Suprapubic skin (tissue), 4 donors: ENCODE results near the gene DGKB.

Experiments used
- CTCF ChIP-seq, 2 donors: fragments of 200-600 bp in 1 of 2; fragments of 450-650 bp in 1 of 2; sonication (generic) in 1 of 2; IDR thresholded peaks; one replicate each; pipeline ENCODE4 v1.5.1; 2016 to 2019; ENCODE audit warnings: antibody characterized with exemption in 2 of 2, mild to moderate bottlenecking in 1 of 2, moderate library complexity in 1 of 2
- POLR2A ChIP-seq, 2 donors: fragments of 450-650 bp; IDR thresholded peaks; one replicate each; pipeline ENCODE4 v1.6.1; 2017; ENCODE audit warnings: antibody characterized with exemption in 2 of 2, mild to moderate bottlenecking in 2 of 2, moderate library complexity in 2 of 2
- POLR2AphosphoS5 ChIP-seq, 3 donors: sonication (generic); formaldehyde crosslinking; IDR thresholded peaks; one replicate each; pipeline ENCODE4 v1.6.1; 2017; ENCODE audit warnings: antibody characterized with exemption in 3 of 3

- TF ChIP-seq CTCF (IDR thresholded peaks at IDR 0.05): no peak
- TF ChIP-seq POLR2AphosphoS5 (IDR thresholded peaks at IDR 0.05): no peak
- no peak for TF ChIP-seq POLR2A (IDR thresholded peaks at IDR 0.05)
Observed at GRCh38 chr7:14521183-14521582, 381.4 kb downstream of the DGKB start.
